HL-60 (cell line): ENCODE data around the gene AMER2.

Source experiments
- DNase-seq, 2 experiments: peaks; one replicate each; pipeline ENCODE4 v3.0.0-alpha.2; 2010 to 2020; ENCODE audit warnings: low read depth in 1 of 2, low spot score in 1 of 2
- H3K27ac ChIP-seq: fragments of 250-450 bp; sonication (Bioruptor Pico); replicated peaks from 2 replicates; pipeline ENCODE4 v1.5.1; 2020; ENCODE audit warnings: mild to moderate bottlenecking, moderate library complexity
- H3K27me3 ChIP-seq: fragments of 250-450 bp; sonication (Bioruptor Pico); 2 replicates; pipeline ENCODE4 v1.5.1; 2021; ENCODE audit warnings: mild to moderate bottlenecking, moderate library complexity; ENCODE audit not compliant: insufficient read depth, poor library complexity, severe bottlenecking
- H3K4me3 ChIP-seq: replicated peaks from 2 replicates; pipeline ENCODE4 v1.5.1; 2011; ENCODE audit warnings: mild to moderate bottlenecking, control low read depth, low read length; ENCODE audit not compliant: insufficient read depth
- CTCF ChIP-seq: IDR thresholded peaks from one replicate; pipeline ENCODE4 v1.5.1; 2011; ENCODE audit warnings: low read length, control low read depth, inconsistent platforms; ENCODE audit not compliant: insufficient read depth
- GABPA ChIP-seq: IDR thresholded peaks from 2 replicates; pipeline ENCODE4 v1.6.1; 2012; ENCODE audit warnings: low read depth
- POLR2AphosphoS5 ChIP-seq: IDR thresholded peaks from 2 replicates; pipeline ENCODE4 v1.6.1; 2012; ENCODE audit warnings: low read depth
- REST ChIP-seq: IDR thresholded peaks from 2 replicates; pipeline ENCODE4 v1.6.1; 2012; ENCODE audit warnings: low read depth; ENCODE audit not compliant: insufficient replicate concordance
- SPI1 ChIP-seq: IDR thresholded peaks from 2 replicates; pipeline ENCODE4 v1.6.1; 2012; ENCODE audit warnings: low read depth, mild to moderate bottlenecking, borderline replicate concordance

AMER2 gene

GRCh38 chr13:25132751-25133390 is 39.2 kb downstream of the AMER2 start:
- Histone ChIP-seq H3K27me3 (peaks cover 13% of the 10 kb centered on the region), H3K4me3 (no peak overlapping the region), H3K27ac (no peak overlapping the region)
- DNase-seq = no peak
- TF ChIP-seq POLR2AphosphoS5 (no peak), SPI1 (no peak), GABPA (no peak), CTCF (no peak), REST (no peak)

- Histone ChIP-seq H3K27me3 (peaks cover 6% of the 10 kb centered on the region), H3K4me3 (no peak overlapping the region), H3K27ac (no peak overlapping the region)
- DNase-seq = no peak
- TF ChIP-seq POLR2AphosphoS5 (no peak), REST (no peak), SPI1 (no peak), CTCF (no peak), GABPA (no peak)
Observed at GRCh38 chr13:25131881-25132420, 40.1 kb downstream of the AMER2 start.

GRCh38 chr13:25130944-25131343 is 41.1 kb downstream of the AMER2 start:
- Histone ChIP-seq H3K27ac (no peak overlapping the region), H3K4me3 (no peak overlapping the region)
- no peak for TF ChIP-seq CTCF

More at GRCh38 chr13:25130944-25131343, 41.1 kb downstream of the AMER2 start:
- peaks cover 2% of the 10 kb centered on the region for H3K27me3 ChIP-seq
- no peak for DNase-seq
